GM23248 (cell line): ENCODE measurements around the gene SLCO1A2. TPM values are rescaled to one million over a fixed set of nuclear protein-coding genes. Genes with fewer than 3 reads are reported as not detected.

Experiments used
- DNase-seq: peaks from one replicate; pipeline ENCODE4 v3.0.0-alpha.2; 2015
- H2AFZ ChIP-seq: fragments of 200-600 bp; sonication (generic); 2 replicates; pipeline ENCODE4 v1.6.1; 2016; ENCODE audit warnings: antibody characterized with exemption
- H3F3A ChIP-seq: fragments of 200-600 bp; sonication (generic); 2 replicates; pipeline ENCODE4 v1.6.1; 2016; ENCODE audit warnings: mild to moderate bottlenecking, antibody characterized with exemption, mixed run types; ENCODE audit not compliant: insufficient read depth
- H3K27ac ChIP-seq: fragments of 200-600 bp; sonication (generic); 2 replicates; pipeline ENCODE4 v1.5.1; 2016; ENCODE audit warnings: mild to moderate bottlenecking
- H3K27me3 ChIP-seq: fragments of 200-600 bp; sonication (generic); replicated peaks from 2 replicates; pipeline ENCODE4 v1.6.1; 2016; ENCODE audit warnings: mild to moderate bottlenecking; ENCODE audit not compliant: insufficient read depth
- H3K36me3 ChIP-seq: fragments of 200-600 bp; sonication (generic); 2 replicates; pipeline ENCODE4 v1.6.1; 2016; ENCODE audit warnings: low read depth, mild to moderate bottlenecking
- H3K4me1 ChIP-seq: fragments of 200-600 bp; sonication (generic); 2 replicates; pipeline ENCODE4 v1.6.1; 2016; ENCODE audit warnings: mild to moderate bottlenecking; ENCODE audit not compliant: insufficient read depth
- H3K4me2 ChIP-seq: fragments of 200-600 bp; sonication (generic); one replicate; pipeline ENCODE4 v1.6.1; 2016; ENCODE audit warnings: mild to moderate bottlenecking; ENCODE audit not compliant: unreplicated experiment
- H3K4me3 ChIP-seq: fragments of 200-600 bp; sonication (generic); 2 replicates; pipeline ENCODE4 v1.5.1; 2016; ENCODE audit warnings: mild to moderate bottlenecking
- H3K79me2 ChIP-seq: fragments of 200-600 bp; sonication (generic); 2 replicates; pipeline ENCODE4 v1.6.1; 2016; ENCODE audit warnings: mild to moderate bottlenecking; ENCODE audit not compliant: insufficient read depth
- H3K9ac ChIP-seq: fragments of 200-600 bp; sonication (generic); 2 replicates; pipeline ENCODE4 v1.6.1; 2016; ENCODE audit warnings: mild to moderate bottlenecking
- H3K9me2 ChIP-seq: fragments of 200-600 bp; sonication (generic); 2 replicates; pipeline ENCODE4 v1.6.1; 2016; ENCODE audit warnings: mixed run types, mild to moderate bottlenecking, moderate library complexity; ENCODE audit not compliant: insufficient read depth
- H3K9me3 ChIP-seq: fragments of 200-600 bp; sonication (generic); one replicate; pipeline ENCODE4 v1.6.1; 2017; ENCODE audit warnings: low read depth
- H4K20me1 ChIP-seq: fragments of 200-600 bp; sonication (generic); 2 replicates; pipeline ENCODE4 v1.6.0; 2016; ENCODE audit not compliant: insufficient read depth
- EZH2 ChIP-seq: fragments of 200-600 bp; sonication (generic); IDR thresholded peaks from 2 replicates; pipeline ENCODE4 v1.6.1; 2018; ENCODE audit warnings: antibody characterized with exemption, mild to moderate bottlenecking; ENCODE audit not compliant: insufficient read depth, poor library complexity, severe bottlenecking
- EZH2phosphoT487 ChIP-seq: fragments of 200-600 bp; sonication (generic); IDR thresholded peaks from 2 replicates; pipeline ENCODE4 v1.6.1; 2018; ENCODE audit warnings: antibody characterized with exemption, moderate library complexity, mild to moderate bottlenecking, low read depth; ENCODE audit not compliant: insufficient read depth
- WGBS, 2 experiments: methylation state at CpG; one replicate each; pipeline ENCODE4 v1.1.6; 2015 to 2017; ENCODE audit warnings: low lambda C conversion rate in 2 of 2, low coverage in 1 of 2; ENCODE audit errors: missing lambda C conversion rate in 2 of 2; 5-methylcytosine and 5-hydroxymethylcytosine counted together
- in situ Hi-C: fragments of 300-500 bp; cut with MboI; formaldehyde crosslinking; loops from 2 replicates; pipeline ENCODE4 v1.15.0; 2020
- polyA plus RNA-seq: library from polyadenylated mRNA; unstranded; fragments of >200 nt; fragmentation: Nextera tagmentation; extraction: Ambion mirVana; gene quantifications from 2 replicates; pipeline ENCODE4 v1.2.1, GENCODE V29; 2016
- total RNA-seq: library from RNA; depleted of rRNA; stranded (reverse); fragments of >200 nt; shearing (Covaris generic); gene quantifications from 2 replicates; pipeline ENCODE4 v1.2.3, GENCODE V29; 2014

Gene SLCO1A2
- total and polyA plus RNA-seq, 2 experiments from 2014 or later: not detected

GRCh38 chr12:21328578-21328977 lies 6.1 kb downstream of the SLCO1A2 start:
- no peaks in the 10 kb centered on the region for H3K4me1 ChIP-seq
- H4K20me1 ChIP-seq: no peaks in the 10 kb centered on the region
- no peaks in the 10 kb centered on the region for H3F3A ChIP-seq
- no peaks in the 10 kb centered on the region for H3K9me3 ChIP-seq
- TF ChIP-seq EZH2phosphoT487: no peak
- TF ChIP-seq EZH2: no peak
- H3K36me3 ChIP-seq: no peaks in the 10 kb centered on the region
- DNase-seq: no peak
- H2AFZ ChIP-seq: no peak overlapping the region
- H3K79me2 ChIP-seq: no peaks in the 10 kb centered on the region
- no peak overlapping the region for H3K4me3 ChIP-seq
- H3K9ac ChIP-seq: no peak overlapping the region
- no peaks in the 10 kb centered on the region for H3K9me2 ChIP-seq
- in situ Hi-C loops: no loop called here
- H3K4me2 ChIP-seq: no peak overlapping the region
- no peaks in the 10 kb centered on the region for H3K27me3 ChIP-seq
- no peak overlapping the region for H3K27ac ChIP-seq

- 0 to 6% methylated on average over 1 of the region's 1 CpG for WGBS, 2 experiments
- Histone ChIP-seq H3K27ac (no peak overlapping the region), H3K4me2 (no peak overlapping the region), H3K9me2 (no peaks in the 10 kb centered on the region), H3K36me3 (no peaks in the 10 kb centered on the region), H4K20me1 (no peaks in the 10 kb centered on the region), H3K9ac (no peak overlapping the region), H3K79me2 (no peaks in the 10 kb centered on the region), H2AFZ (no peak overlapping the region), H3K27me3 (no peaks in the 10 kb centered on the region), H3K4me1 (no peaks in the 10 kb centered on the region), H3K9me3 (no peaks in the 10 kb centered on the region), H3K4me3 (no peak overlapping the region), H3F3A (no peaks in the 10 kb centered on the region)
- DNase-seq: no peak
- in situ Hi-C loops: no loop called here
- TF ChIP-seq EZH2 (no peak), EZH2phosphoT487 (no peak)
Measured at GRCh38 chr12:21324551-21324950, 10.2 kb downstream of the SLCO1A2 start.

GRCh38 chr12:21323736-21324135 lies 11.0 kb downstream of the SLCO1A2 start:
- Histone ChIP-seq H2AFZ (no peak overlapping the region), H4K20me1 (no peaks in the 10 kb centered on the region), H3F3A (no peaks in the 10 kb centered on the region), H3K27me3 (no peaks in the 10 kb centered on the region), H3K4me1 (no peaks in the 10 kb centered on the region), H3K27ac (no peak overlapping the region), H3K9me2 (no peaks in the 10 kb centered on the region), H3K79me2 (no peaks in the 10 kb centered on the region), H3K36me3 (no peaks in the 10 kb centered on the region), H3K9me3 (no peaks in the 10 kb centered on the region), H3K4me2 (no peak overlapping the region), H3K9ac (no peak overlapping the region), H3K4me3 (no peak overlapping the region)
- WGBS, 2 experiments: 12 to 15% methylated on average over 2 of the region's 2 CpGs
- DNase-seq: no peak
- TF ChIP-seq EZH2 (no peak), EZH2phosphoT487 (no peak)
- in situ Hi-C loops: no loop called here

- in situ Hi-C loops: no loop called here
- H3K79me2 ChIP-seq: no peaks in the 10 kb centered on the region
- H3K4me3 ChIP-seq: no peak overlapping the region
- H3K9me3 ChIP-seq: no peaks in the 10 kb centered on the region
- no peak overlapping the region for H3K4me2 ChIP-seq
- H4K20me1 ChIP-seq: no peaks in the 10 kb centered on the region
- TF ChIP-seq EZH2phosphoT487 (no peak), EZH2 (no peak)
- no peak for DNase-seq
- no peak overlapping the region for H3K27ac ChIP-seq
- H2AFZ ChIP-seq: no peak overlapping the region
- 16 to 21% methylated on average over 1 of the region's 1 CpG for WGBS, 2 experiments
- no peaks in the 10 kb centered on the region for H3K36me3 ChIP-seq
- H3K9ac ChIP-seq: no peak overlapping the region
- H3F3A ChIP-seq: no peaks in the 10 kb centered on the region
- H3K4me1 ChIP-seq: no peaks in the 10 kb centered on the region
- 0 out of 2 replicates have a peak, but pooled peaks cover 4% of the 10 kb centered on the region for H3K27me3 ChIP-seq
- no peaks in the 10 kb centered on the region for H3K9me2 ChIP-seq
Measured at GRCh38 chr12:21308785-21309184, 25.9 kb downstream of the SLCO1A2 start.

- in situ Hi-C loops: no loop called here
- Histone ChIP-seq H3K9ac (no peak overlapping the region), H3K4me1 (no peaks in the 10 kb centered on the region), H4K20me1 (no peaks in the 10 kb centered on the region), H3K9me3 (no peaks in the 10 kb centered on the region), H2AFZ (no peak overlapping the region), H3K4me2 (no peak overlapping the region), H3K9me2 (no peaks in the 10 kb centered on the region), H3K27ac (no peak overlapping the region), H3K36me3 (no peaks in the 10 kb centered on the region), H3K27me3 (0 out of 2 replicates have a peak, but pooled peaks cover 4% of the 10 kb centered on the region), H3K4me3 (no peak overlapping the region), H3F3A (no peaks in the 10 kb centered on the region), H3K79me2 (no peaks in the 10 kb centered on the region)
- no peak for DNase-seq
- TF ChIP-seq EZH2phosphoT487 (no peak), EZH2 (no peak)
- 26 to 62% methylated on average over 1 of the region's 1 CpG for WGBS, 2 experiments
Measured at GRCh38 chr12:21305661-21306060, 29.1 kb downstream of the SLCO1A2 start.
